GM19043 (cell line): ENCODE results near the gene NEBL.

Experiments used
- ATAC-seq: cut with Tn5 transposase; IDR thresholded peaks from one replicate; pipeline ENCODE4 v1.9.1; 2021; ENCODE audit warnings: low read depth; ENCODE audit not compliant: unreplicated experiment

Gene NEBL

GRCh38 chr10:20871970-20872369, 25.1 kb downstream of the NEBL start:
- no peak for ATAC-seq

- ATAC-seq, result no peak
Measured at GRCh38 chr10:20870834-20871233, 26.3 kb downstream of the NEBL start.

GRCh38 chr10:20863008-20863407, 34.1 kb downstream of the NEBL start:
- ATAC-seq, result no peak

GRCh38 chr10:20858292-20859124, 38.6 kb downstream of the NEBL start:
- no peak for ATAC-seq

GRCh38 chr10:20856484-20856883, 40.6 kb downstream of the NEBL start:
- ATAC-seq, result no peak

- ATAC-seq, result no peak
Measured at GRCh38 chr10:20855398-20856038, 41.6 kb downstream of the NEBL start.

GRCh38 chr10:20853276-20853675, 43.8 kb downstream of the NEBL start:
- no peak for ATAC-seq

GRCh38 chr10:20852303-20852702, 44.8 kb downstream of the NEBL start:
- ATAC-seq, result no peak

GRCh38 chr10:20847512-20847911, 49.6 kb downstream of the NEBL start:
- ATAC-seq, result no peak

- ATAC-seq, result no peak
Measured at GRCh38 chr10:20846263-20846662, 50.8 kb downstream of the NEBL start.

- no peak for ATAC-seq
Measured at GRCh38 chr10:20841419-20841818, 55.7 kb downstream of the NEBL start.

GRCh38 chr10:20839910-20840309, 57.2 kb downstream of the NEBL start:
- ATAC-seq, result no peak

GRCh38 chr10:20839141-20839540, 58.0 kb downstream of the NEBL start:
- ATAC-seq, result no peak

- no peak for ATAC-seq
Measured at GRCh38 chr10:20836401-20836800, 60.7 kb downstream of the NEBL start.

- no peak for ATAC-seq
Measured at GRCh38 chr10:20835335-20835734, 61.8 kb downstream of the NEBL start.

GRCh38 chr10:20834825-20835224, 62.3 kb downstream of the NEBL start:
- no peak for ATAC-seq

- ATAC-seq, result no peak
Measured at GRCh38 chr10:20822825-20823224, 74.3 kb downstream of the NEBL start.

GRCh38 chr10:20817646-20818045, 79.5 kb downstream of the NEBL start:
- ATAC-seq, result no peak

- ATAC-seq, result no peak
Measured at GRCh38 chr10:20817116-20817515, 80.0 kb downstream of the NEBL start.

GRCh38 chr10:20814116-20814515, 83.0 kb downstream of the NEBL start:
- no peak for ATAC-seq

GRCh38 chr10:20811131-20811530, 86.0 kb downstream of the NEBL start:
- no peak for ATAC-seq

GRCh38 chr10:20809631-20810030, 87.5 kb downstream of the NEBL start:
- no peak for ATAC-seq
